Lower leg skin (tissue), 3 donors: ENCODE results near the gene MAP3K5.

Source experiments
- POLR2A ChIP-seq, 2 donors: fragments of 450-650 bp; IDR thresholded peaks; one replicate each; pipeline ENCODE4 v1.6.1; 2016 to 2017; ENCODE audit warnings: antibody characterized with exemption in 2 of 2, mild to moderate bottlenecking in 1 of 2, moderate library complexity in 1 of 2
- TF ChIP-seq, protein P1 (sequence below), 3 donors: fragments of 450-650 bp; IDR thresholded peaks; one replicate each; pipeline ENCODE4 v1.5.1; 2016; ENCODE audit warnings: antibody characterized with exemption in 3 of 3, mild to moderate bottlenecking in 3 of 3, moderate library complexity in 2 of 3

DNA sequence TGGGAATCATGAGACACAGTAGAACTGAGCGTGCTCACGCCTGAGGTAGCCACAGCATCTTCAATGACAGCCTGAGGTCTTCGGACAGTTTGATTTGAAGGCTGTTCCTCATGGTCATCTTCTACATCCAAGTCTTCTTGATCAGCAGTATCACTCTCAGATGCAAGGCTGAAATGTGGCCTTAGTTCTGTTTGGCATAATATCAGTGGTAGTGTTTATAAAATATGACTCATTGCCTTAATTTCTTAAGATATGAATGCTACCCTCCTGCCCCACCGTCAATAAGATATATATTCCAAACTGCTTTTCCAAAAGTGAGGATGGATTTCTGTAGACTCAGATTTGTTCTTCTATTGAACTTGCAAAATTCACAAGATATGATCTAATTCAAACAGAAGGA, 224.6 kb downstream of the MAP3K5 start:
- TF ChIP-seq, protein P1, sequence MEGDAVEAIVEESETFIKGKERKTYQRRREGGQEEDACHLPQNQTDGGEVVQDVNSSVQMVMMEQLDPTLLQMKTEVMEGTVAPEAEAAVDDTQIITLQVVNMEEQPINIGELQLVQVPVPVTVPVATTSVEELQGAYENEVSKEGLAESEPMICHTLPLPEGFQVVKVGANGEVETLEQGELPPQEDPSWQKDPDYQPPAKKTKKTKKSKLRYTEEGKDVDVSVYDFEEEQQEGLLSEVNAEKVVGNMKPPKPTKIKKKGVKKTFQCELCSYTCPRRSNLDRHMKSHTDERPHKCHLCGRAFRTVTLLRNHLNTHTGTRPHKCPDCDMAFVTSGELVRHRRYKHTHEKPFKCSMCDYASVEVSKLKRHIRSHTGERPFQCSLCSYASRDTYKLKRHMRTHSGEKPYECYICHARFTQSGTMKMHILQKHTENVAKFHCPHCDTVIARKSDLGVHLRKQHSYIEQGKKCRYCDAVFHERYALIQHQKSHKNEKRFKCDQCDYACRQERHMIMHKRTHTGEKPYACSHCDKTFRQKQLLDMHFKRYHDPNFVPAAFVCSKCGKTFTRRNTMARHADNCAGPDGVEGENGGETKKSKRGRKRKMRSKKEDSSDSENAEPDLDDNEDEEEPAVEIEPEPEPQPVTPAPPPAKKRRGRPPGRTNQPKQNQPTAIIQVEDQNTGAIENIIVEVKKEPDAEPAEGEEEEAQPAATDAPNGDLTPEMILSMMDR (IDR thresholded peaks at IDR 0.05): no peak
- TF ChIP-seq POLR2A (IDR thresholded peaks at IDR 0.05): no peak
